ENCODE measurements around the gene NCOA3.
"Not testable (repeated sequence)": the region's sequence is repeated elsewhere in the genome, so short reads cannot be mapped to it uniquely, and the experiment has no call there.

DNA sequence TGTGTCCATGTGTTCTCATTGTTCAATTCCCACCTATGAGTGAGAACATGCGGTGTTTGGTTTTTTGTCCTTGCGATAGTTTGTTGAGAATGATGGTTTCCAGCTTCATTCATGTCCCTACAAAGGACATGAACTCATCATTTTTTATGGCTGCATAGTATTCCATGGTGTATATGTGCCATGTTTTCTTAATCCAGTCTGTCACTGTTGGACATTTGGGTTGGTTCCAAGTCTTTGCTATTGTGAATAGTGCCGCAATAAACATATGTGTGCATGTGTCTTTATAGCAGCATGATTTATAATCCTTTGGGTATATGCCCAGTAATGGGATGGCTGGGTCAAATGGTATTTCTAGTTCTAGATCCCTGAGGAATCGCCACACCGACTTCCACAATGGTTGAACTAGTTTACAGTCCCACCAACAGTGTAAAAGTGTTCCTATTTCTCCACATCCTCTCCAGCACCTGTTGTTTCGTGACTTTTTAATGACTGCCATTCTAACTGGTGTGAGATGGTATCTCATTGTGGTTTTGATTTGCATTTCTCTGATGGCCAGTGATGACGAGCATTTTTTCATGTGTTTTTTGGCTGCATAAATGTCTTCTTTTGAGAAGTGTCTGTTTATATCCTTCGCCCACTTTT is 52.0 kb downstream of the NCOA3 start:
- TF ChIP-seq, protein P1, sequence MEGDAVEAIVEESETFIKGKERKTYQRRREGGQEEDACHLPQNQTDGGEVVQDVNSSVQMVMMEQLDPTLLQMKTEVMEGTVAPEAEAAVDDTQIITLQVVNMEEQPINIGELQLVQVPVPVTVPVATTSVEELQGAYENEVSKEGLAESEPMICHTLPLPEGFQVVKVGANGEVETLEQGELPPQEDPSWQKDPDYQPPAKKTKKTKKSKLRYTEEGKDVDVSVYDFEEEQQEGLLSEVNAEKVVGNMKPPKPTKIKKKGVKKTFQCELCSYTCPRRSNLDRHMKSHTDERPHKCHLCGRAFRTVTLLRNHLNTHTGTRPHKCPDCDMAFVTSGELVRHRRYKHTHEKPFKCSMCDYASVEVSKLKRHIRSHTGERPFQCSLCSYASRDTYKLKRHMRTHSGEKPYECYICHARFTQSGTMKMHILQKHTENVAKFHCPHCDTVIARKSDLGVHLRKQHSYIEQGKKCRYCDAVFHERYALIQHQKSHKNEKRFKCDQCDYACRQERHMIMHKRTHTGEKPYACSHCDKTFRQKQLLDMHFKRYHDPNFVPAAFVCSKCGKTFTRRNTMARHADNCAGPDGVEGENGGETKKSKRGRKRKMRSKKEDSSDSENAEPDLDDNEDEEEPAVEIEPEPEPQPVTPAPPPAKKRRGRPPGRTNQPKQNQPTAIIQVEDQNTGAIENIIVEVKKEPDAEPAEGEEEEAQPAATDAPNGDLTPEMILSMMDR (IDR thresholded peaks at IDR 0.05 in 2 of 3, conservative IDR thresholded peaks at IDR 0.05 in 1 of 3; ENCODE audit: control insufficient read depth in 2 of 3, extremely low read depth in 1 of 3, insufficient read depth in 1 of 3, low read depth in 3 of 3, low read length in 3 of 3) = not testable (repeated sequence)
- TF ChIP-seq, protein P2, sequence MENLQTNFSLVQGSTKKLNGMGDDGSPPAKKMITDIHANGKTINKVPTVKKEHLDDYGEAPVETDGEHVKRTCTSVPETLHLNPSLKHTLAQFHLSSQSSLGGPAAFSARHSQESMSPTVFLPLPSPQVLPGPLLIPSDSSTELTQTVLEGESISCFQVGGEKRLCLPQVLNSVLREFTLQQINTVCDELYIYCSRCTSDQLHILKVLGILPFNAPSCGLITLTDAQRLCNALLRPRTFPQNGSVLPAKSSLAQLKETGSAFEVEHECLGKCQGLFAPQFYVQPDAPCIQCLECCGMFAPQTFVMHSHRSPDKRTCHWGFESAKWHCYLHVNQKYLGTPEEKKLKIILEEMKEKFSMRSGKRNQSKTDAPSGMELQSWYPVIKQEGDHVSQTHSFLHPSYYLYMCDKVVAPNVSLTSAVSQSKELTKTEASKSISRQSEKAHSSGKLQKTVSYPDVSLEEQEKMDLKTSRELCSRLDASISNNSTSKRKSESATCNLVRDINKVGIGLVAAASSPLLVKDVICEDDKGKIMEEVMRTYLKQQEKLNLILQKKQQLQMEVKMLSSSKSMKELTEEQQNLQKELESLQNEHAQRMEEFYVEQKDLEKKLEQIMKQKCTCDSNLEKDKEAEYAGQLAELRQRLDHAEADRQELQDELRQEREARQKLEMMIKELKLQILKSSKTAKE (IDR thresholded peaks at IDR 0.05; ENCODE audit: low read depth, poor library complexity, severe bottlenecking) = not testable (repeated sequence)
- not testable (repeated sequence) for TF ChIP-seq CHD2 (IDR thresholded peaks at IDR 0.05; ENCODE audit: borderline replicate concordance, low read depth, low read length); POLR2A (IDR thresholded peaks at IDR 0.05; ENCODE audit: low read depth, low read length); RELA (IDR thresholded peaks at IDR 0.05; ENCODE audit: borderline replicate concordance, partially characterized antibody); YY1 (IDR thresholded peaks at IDR 0.05; ENCODE audit: low read depth, low read length); SP1 (IDR thresholded peaks at IDR 0.05; ENCODE audit: low read depth, low read length); MEF2A (IDR thresholded peaks at IDR 0.05; ENCODE audit: insufficient read depth, low read depth, low read length)
- TF ChIP-seq, protein P3, sequence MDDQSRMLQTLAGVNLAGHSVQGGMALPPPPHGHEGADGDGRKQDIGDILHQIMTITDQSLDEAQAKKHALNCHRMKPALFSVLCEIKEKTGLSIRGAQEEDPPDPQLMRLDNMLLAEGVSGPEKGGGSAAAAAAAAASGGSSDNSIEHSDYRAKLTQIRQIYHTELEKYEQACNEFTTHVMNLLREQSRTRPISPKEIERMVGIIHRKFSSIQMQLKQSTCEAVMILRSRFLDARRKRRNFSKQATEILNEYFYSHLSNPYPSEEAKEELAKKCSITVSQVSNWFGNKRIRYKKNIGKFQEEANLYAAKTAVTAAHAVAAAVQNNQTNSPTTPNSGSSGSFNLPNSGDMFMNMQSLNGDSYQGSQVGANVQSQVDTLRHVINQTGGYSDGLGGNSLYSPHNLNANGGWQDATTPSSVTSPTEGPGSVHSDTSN (IDR thresholded peaks at IDR 0.05; ENCODE audit: insufficient replicate concordance, low read depth, low read length) = not testable (repeated sequence)

Data from GM12878 (cell line).